ENCODE measurements around the gene RCBTB1. TPM values are rescaled to one million over a fixed set of nuclear protein-coding genes. Genes with fewer than 3 reads are reported as not detected.
A peak's percentile ranks its signal among the peaks of the same experiment; 100 is the strongest.
"Not testable (repeated sequence)": the region's sequence is repeated elsewhere in the genome, so short reads cannot be mapped to it uniquely, and the experiment has no call there.

The RCBTB1 gene
- total RNA-seq, 1 donor from 2014 or later: 22.6 TPM

DNA sequence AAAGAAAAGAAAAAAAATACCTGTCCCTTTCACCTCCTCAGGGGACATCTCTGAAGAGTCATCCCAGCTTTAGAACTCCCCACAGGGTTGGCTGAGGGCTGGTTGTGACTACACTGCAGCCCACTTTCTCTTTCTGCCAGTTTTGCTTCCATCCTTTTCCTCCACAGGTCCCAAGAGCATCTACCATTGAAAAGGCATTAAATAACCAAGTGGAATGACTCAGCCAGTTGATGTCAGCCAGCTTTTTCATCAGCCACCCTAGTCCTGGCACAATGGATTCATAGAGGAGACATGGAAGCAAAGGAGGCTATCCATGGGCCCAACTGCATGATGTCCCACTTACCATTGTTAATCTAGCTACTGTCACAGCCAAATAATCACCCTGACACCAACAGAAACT lies 9.2 kb upstream of the RCBTB1 start:
- POLR2A ChIA-PET: interaction anchor here (0.5 kb wide), 1 partner anchor 39 kb away, joined by 5 read pairs; no protein-coding TSS in a partner anchor
- Mint-ChIP-seq H3K36me3 (ENCODE audit: low read depth) (no peaks in the 10 kb centered on the region), H3K9me3 (no peaks in the 10 kb centered on the region), H3K27ac (no peak overlapping the region), H3K4me3 (no peak overlapping the region), H3K27me3 (no peaks in the 10 kb centered on the region), H3K4me1 (no peaks in the 10 kb centered on the region)
- intact Hi-C loops (cut with micrococcal nuclease): no loop called here
- TF ChIP-seq, protein P1, sequence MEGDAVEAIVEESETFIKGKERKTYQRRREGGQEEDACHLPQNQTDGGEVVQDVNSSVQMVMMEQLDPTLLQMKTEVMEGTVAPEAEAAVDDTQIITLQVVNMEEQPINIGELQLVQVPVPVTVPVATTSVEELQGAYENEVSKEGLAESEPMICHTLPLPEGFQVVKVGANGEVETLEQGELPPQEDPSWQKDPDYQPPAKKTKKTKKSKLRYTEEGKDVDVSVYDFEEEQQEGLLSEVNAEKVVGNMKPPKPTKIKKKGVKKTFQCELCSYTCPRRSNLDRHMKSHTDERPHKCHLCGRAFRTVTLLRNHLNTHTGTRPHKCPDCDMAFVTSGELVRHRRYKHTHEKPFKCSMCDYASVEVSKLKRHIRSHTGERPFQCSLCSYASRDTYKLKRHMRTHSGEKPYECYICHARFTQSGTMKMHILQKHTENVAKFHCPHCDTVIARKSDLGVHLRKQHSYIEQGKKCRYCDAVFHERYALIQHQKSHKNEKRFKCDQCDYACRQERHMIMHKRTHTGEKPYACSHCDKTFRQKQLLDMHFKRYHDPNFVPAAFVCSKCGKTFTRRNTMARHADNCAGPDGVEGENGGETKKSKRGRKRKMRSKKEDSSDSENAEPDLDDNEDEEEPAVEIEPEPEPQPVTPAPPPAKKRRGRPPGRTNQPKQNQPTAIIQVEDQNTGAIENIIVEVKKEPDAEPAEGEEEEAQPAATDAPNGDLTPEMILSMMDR (IDR thresholded peaks at IDR 0.05): no peak
- ATAC-seq (ENCODE audit: low read depth) (no peak), DNase-seq (no peak)
- CTCF ChIA-PET: interaction anchor here (0.6 kb wide), 1 partner anchor 8 kb away, joined by 4 read pairs; no protein-coding TSS in a partner anchor

DNA sequence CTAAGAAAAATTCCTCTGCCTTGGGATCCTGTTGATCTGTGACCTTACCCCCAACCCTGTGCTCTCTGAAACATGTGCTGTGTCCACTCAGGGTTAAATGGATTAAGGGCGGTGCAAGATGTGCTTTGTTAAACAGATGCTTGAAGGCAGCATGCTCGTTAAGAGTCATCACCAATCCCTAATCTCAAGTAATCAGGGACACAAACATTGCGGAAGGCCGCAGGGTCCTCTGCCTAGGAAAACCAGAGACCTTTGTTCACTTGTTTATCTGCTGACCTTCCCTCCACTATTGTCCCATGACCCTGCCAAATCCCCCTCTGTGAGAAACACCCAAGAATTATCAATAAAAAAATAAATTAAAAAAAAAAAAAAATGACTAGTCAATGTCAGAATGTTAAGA lies 8.5 kb upstream of the RCBTB1 start:
- DNase-seq; H3K27me3 Mint-ChIP-seq; intact Hi-C loops (cut with micrococcal nuclease); POLR2A ChIA-PET; H3K4me1 Mint-ChIP-seq; ATAC-seq (ENCODE audit: low read depth); H3K4me3 Mint-ChIP-seq; H3K9me3 Mint-ChIP-seq; H3K27ac Mint-ChIP-seq; H3K36me3 Mint-ChIP-seq (ENCODE audit: low read depth): not testable (repeated sequence)
- CTCF ChIA-PET: interaction anchor here (0.6 kb wide), 1 partner anchor 9 kb away, joined by 4 read pairs; no protein-coding TSS in a partner anchor

DNA sequence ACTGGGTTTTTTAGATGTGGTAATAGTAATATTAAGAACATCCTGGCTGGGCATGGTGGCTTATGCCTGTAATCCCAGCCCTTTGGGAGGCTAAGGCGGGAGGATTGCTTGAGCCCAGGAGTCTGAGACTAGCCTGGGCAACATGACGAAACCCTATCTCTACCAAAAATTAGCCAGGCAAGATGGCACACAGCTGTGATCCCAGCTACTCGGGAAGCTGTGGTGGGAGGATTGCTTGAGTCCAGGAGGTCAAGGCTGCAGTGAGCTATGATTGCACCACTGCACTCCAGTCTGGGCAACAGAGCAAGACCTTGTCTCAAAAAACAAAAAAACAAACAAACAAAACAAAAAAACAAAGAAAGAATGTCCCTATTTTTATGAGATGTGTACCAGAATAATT lies 5.4 kb upstream of the RCBTB1 start:
- H3K27ac Mint-ChIP-seq; DNase-seq; ATAC-seq (ENCODE audit: low read depth); H3K36me3 Mint-ChIP-seq (ENCODE audit: low read depth); intact Hi-C loops (cut with micrococcal nuclease); H3K9me3 Mint-ChIP-seq; CTCF ChIA-PET; H3K27me3 Mint-ChIP-seq; H3K4me1 Mint-ChIP-seq; H3K4me3 Mint-ChIP-seq; POLR2A ChIA-PET: not testable (repeated sequence)

DNA sequence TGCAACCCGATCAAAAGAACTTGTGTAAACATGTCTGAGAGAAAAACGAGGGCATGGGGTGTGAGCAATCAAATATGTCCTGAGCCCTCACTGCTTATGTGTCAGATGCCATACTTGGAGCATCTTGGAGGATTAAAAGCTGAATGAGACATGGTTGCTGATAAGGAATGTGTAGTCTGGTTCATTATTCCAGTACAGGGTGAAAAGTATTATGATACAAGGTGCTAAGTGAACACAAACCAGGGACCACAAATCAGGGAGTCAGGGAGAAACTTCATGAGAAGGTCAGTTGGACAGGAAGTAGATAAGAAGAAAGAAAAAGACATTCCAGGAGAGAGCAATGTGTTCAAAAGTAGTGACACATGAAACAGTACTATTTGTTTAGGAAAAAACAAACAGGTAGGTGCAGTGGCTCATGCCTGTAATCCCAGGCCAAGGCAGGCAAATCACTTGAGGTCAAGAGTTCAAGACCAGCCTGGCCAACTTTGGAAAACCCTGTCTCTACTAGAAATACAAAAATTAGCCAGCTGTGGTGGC lies 2.0 kb upstream of the RCBTB1 start:
- CTCF ChIA-PET: no interaction called here
- H3K4me1 Mint-ChIP-seq: peaks cover 17% of the 10 kb centered on the region
- ATAC-seq (ENCODE audit: low read depth) (no peak), DNase-seq (no peak)
- POLR2A ChIA-PET: no interaction called here
- H3K27me3 Mint-ChIP-seq: no peaks in the 10 kb centered on the region
- intact Hi-C loops (cut with micrococcal nuclease): loop anchor here (2.0 to 5.0 kb wide), 3 partner anchors 103 to 610 kb away; partner anchors contain the start of genes EBPL, FNDC3A and SPRYD7
- H3K27ac Mint-ChIP-seq: no peak overlapping the region
- TF ChIP-seq, protein P1 (IDR thresholded peaks at IDR 0.05): no peak
- no peak overlapping the region for H3K4me3 Mint-ChIP-seq
- H3K36me3 Mint-ChIP-seq (ENCODE audit: low read depth): peaks cover 6% of the 10 kb centered on the region
- no peaks in the 10 kb centered on the region for H3K9me3 Mint-ChIP-seq

DNA sequence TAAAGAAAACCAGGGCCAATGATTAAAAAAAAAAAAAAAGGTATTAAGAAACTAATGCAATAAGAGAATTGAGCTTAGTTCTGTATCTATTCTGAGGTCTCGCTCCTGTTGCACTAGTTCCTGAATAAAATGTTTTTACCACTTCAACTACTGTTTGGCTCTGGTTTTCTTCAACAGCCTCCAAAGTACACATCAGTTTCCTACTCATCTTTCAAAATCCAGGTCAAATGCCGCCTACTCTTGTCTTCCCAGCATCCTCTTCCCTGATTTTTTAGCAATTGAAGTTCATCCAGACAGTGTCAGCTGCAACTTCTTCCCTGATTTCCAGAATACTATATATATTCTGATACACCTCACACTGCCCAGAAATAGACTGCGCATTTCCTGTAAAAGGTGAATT lies 1.4 kb upstream of the RCBTB1 start:
- ATAC-seq (ENCODE audit: low read depth): no peak
- H3K36me3 Mint-ChIP-seq (ENCODE audit: low read depth): peaks cover 8% of the 10 kb centered on the region
- H3K27me3 Mint-ChIP-seq: no peaks in the 10 kb centered on the region
- peak overlapping the region; percentile 90 for H3K4me3 Mint-ChIP-seq
- CTCF ChIA-PET: no interaction called here
- peak overlapping the region; percentile 70 for H3K27ac Mint-ChIP-seq
- POLR2A ChIA-PET: interaction anchor here (0.6 to 4.0 kb wide), 6 partner anchors 72 to 349 kb away, joined by 3 to 28 read pairs (median 6); partner anchors contain the start of genes CAB39L, PHF11, SETDB2 and SPRYD7
- no peak for DNase-seq
- H3K9me3 Mint-ChIP-seq: no peaks in the 10 kb centered on the region
- peaks cover 19% of the 10 kb centered on the region for H3K4me1 Mint-ChIP-seq
- intact Hi-C loops (cut with micrococcal nuclease): loop anchor here (2.0 to 5.0 kb wide), 3 partner anchors 104 to 609 kb away; partner anchors contain the start of genes EBPL, FNDC3A and SPRYD7
- TF ChIP-seq, protein P1 (IDR thresholded peaks at IDR 0.05): no peak

DNA sequence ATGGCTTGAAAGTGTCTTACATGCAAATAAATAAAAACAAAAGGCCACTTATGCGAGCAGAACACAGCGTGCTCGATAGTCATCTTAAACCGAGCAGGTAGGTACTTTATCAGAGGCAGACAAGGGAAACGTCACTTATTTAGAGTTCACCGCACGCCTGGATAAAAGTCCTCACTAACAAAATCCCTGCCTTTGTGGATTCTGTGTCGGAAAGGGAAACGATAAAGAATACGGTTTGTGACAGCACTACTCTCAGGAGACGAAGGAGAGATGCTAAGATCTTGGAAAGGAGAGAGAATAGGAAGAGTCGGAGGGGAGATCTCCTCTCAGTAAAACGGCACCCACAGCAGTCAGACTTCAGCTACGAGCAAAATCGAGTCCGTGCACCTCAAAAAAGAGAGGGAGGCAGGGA lies 581 bp downstream of the RCBTB1 start:
- H3K9me3 Mint-ChIP-seq: no peaks in the 10 kb centered on the region
- H3K4me1 Mint-ChIP-seq: peaks cover 34% of the 10 kb centered on the region
- CTCF ChIA-PET: interaction anchor here (1.0 to 1.6 kb wide), 2 partner anchors 22 to 89 kb away, joined by 3 to 4 read pairs; partner anchors contain the start of gene PHF11
- TF ChIP-seq, protein P1 (IDR thresholded peaks at IDR 0.05): no peak
- POLR2A ChIA-PET: interaction anchor here (1.0 to 4.0 kb wide), 6 partner anchors 44 to 208 kb away, joined by 3 to 28 read pairs (median 7); partner anchors contain the start of genes ARL11, CAB39L, PHF11 and SETDB2
- H3K27ac Mint-ChIP-seq: peak overlapping the region; percentile 79
- DNase-seq (no peak), ATAC-seq (ENCODE audit: low read depth) (peak; percentile 1)
- peak overlapping the region; percentile 90 for H3K4me3 Mint-ChIP-seq
- peaks cover 27% of the 10 kb centered on the region for H3K36me3 Mint-ChIP-seq (ENCODE audit: low read depth)
- intact Hi-C loops (cut with micrococcal nuclease): loop anchor here (1.0 to 5.0 kb wide), 7 partner anchors 23 to 607 kb away; partner anchors contain the start of genes ARL11, CAB39L, FNDC3A and PHF11
- H3K27me3 Mint-ChIP-seq: no peaks in the 10 kb centered on the region
